ENCODE data around the gene ACOXL.

Gene ACOXL

GRCh38 chr2:111167076-111167862 lies 434.9 kb downstream of the ACOXL start:
- DNase-seq (ENCODE audit: low read depth, low spot score) = no peak
- TF ChIP-seq, protein P1, sequence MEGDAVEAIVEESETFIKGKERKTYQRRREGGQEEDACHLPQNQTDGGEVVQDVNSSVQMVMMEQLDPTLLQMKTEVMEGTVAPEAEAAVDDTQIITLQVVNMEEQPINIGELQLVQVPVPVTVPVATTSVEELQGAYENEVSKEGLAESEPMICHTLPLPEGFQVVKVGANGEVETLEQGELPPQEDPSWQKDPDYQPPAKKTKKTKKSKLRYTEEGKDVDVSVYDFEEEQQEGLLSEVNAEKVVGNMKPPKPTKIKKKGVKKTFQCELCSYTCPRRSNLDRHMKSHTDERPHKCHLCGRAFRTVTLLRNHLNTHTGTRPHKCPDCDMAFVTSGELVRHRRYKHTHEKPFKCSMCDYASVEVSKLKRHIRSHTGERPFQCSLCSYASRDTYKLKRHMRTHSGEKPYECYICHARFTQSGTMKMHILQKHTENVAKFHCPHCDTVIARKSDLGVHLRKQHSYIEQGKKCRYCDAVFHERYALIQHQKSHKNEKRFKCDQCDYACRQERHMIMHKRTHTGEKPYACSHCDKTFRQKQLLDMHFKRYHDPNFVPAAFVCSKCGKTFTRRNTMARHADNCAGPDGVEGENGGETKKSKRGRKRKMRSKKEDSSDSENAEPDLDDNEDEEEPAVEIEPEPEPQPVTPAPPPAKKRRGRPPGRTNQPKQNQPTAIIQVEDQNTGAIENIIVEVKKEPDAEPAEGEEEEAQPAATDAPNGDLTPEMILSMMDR (IDR thresholded peaks at IDR 0.05; ENCODE audit: insufficient read depth, low read length, missing control alignments) = no peak
- ChIA-PET POLR2A (no interaction called here), CTCF (interaction anchor here (0.9 to 2.1 kb wide), 3 partner anchors 12 to 22 kb away, joined by 3 to 8 read pairs (median 3); no protein-coding TSS in a partner anchor)
- H3K4me3 ChIP-seq (ENCODE audit: low read depth, low read length) = no peak overlapping the region

GRCh38 chr2:111167863-111168162 lies 435.4 kb downstream of the ACOXL start:
- ChIA-PET CTCF (interaction anchor here (1.4 to 2.1 kb wide), 3 partner anchors 8 to 21 kb away, joined by 3 to 8 read pairs (median 3); no protein-coding TSS in a partner anchor), POLR2A (no interaction called here)
- TF ChIP-seq, protein P1 (IDR thresholded peaks at IDR 0.05; ENCODE audit: insufficient read depth, low read length, missing control alignments) = no peak

More at GRCh38 chr2:111167863-111168162, 435.4 kb downstream of the ACOXL start:
- DNase-seq (ENCODE audit: low read depth, low spot score) = no peak
- H3K4me3 ChIP-seq (ENCODE audit: low read depth, low read length) = no peak overlapping the region

All from AG04449 (cell line).